Measurements from ENCODE around the gene PPP2R3A.
"Not testable (repeated sequence)": the region's sequence is repeated elsewhere in the genome, so short reads cannot be mapped to it uniquely, and the experiment has no call there.

PPP2R3A gene, protein sequence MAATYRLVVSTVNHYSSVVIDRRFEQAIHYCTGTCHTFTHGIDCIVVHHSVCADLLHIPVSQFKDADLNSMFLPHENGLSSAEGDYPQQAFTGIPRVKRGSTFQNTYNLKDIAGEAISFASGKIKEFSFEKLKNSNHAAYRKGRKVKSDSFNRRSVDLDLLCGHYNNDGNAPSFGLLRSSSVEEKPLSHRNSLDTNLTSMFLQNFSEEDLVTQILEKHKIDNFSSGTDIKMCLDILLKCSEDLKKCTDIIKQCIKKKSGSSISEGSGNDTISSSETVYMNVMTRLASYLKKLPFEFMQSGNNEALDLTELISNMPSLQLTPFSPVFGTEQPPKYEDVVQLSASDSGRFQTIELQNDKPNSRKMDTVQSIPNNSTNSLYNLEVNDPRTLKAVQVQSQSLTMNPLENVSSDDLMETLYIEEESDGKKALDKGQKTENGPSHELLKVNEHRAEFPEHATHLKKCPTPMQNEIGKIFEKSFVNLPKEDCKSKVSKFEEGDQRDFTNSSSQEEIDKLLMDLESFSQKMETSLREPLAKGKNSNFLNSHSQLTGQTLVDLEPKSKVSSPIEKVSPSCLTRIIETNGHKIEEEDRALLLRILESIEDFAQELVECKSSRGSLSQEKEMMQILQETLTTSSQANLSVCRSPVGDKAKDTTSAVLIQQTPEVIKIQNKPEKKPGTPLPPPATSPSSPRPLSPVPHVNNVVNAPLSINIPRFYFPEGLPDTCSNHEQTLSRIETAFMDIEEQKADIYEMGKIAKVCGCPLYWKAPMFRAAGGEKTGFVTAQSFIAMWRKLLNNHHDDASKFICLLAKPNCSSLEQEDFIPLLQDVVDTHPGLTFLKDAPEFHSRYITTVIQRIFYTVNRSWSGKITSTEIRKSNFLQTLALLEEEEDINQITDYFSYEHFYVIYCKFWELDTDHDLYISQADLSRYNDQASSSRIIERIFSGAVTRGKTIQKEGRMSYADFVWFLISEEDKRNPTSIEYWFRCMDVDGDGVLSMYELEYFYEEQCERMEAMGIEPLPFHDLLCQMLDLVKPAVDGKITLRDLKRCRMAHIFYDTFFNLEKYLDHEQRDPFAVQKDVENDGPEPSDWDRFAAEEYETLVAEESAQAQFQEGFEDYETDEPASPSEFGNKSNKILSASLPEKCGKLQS (N-terminal part only)

DNA sequence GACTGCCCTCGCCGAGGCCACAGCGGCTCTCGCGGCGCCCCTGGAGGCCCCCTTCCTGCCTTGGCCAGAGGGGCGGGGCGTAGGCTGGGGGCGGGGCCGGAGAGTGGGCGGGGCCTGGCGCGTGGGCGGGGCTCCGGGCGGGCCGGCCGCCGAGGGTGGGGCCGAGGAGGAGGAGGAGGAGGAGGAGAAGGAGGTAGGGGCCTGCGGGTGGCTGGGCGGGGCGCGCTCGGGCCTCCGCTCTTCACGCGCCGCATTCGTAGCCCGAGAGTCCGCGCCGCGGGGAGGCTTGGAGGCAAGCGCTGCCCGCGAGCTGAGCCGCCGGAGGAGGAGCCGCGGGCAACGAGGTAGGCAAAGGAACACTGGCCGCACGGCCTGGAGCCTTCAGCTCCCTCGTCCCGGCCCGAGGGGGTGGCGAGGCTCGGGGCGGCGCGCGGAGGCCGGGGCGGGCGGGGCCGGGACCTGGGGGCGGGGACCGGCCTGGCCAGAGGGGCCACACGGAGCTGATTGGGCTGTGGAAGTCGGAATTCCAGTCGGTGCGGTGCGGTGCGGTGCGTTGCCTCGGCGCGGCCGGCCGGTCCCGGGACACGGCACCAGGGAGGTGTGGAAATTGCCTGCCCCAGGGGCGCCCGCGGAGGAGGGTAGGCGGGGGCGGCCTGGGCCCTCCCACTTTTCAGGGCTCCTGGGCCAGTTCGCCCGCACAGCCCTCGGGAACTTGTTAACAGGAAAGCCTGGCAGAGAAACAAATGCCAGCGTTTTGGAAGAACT is at the start of gene PPP2R3A:
TSS of gene PPP2R3A (plus strand) at position 223 of the 765 bp plus-strand sequence. CDS start 35,771 bp downstream, outside the sequence.
- no peak for DNase-seq (ENCODE audit: low read depth)

DNA sequence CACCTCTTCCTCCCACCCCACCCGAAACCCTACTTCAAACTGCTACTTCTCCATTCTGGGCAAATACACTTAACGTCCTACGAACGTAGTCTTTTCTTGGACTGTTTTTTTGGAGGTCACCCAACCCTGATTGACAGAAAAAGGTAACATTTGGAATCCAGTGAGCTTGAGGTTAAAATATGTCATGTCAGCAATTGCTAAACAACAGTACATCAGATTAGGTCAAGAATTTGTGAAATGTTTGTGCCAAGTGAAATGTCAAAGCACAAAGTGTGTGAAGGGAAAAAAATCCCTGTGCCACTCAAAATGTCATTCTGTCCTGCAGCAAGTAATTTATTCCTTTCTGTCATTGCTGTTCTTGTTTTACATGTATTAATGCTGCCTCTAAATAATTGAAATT is 49.2 kb upstream of the PPP2R3A start:
- DNase-seq (ENCODE audit: low read depth), result no peak

DNA sequence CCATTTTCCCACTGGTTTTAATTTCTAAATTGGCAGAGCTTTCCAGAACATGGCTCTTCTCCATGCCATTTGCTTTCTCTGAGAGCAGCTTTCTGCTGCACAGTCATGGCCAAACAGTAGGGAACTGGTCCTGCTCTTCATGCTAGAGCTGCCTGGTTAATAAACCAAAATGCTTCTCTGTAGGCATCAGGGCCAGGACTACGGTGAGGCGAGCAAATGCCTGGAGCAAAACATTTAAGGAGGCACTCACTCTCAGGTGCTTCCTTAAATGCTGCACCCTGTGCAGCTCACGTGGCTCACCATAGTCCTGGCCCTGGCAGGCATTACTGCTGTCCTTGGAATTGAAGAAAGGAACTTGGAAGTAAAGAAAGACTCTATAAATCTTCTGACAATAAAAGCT is 48.5 kb upstream of the PPP2R3A start:
- no peak for DNase-seq (ENCODE audit: low read depth)

DNA sequence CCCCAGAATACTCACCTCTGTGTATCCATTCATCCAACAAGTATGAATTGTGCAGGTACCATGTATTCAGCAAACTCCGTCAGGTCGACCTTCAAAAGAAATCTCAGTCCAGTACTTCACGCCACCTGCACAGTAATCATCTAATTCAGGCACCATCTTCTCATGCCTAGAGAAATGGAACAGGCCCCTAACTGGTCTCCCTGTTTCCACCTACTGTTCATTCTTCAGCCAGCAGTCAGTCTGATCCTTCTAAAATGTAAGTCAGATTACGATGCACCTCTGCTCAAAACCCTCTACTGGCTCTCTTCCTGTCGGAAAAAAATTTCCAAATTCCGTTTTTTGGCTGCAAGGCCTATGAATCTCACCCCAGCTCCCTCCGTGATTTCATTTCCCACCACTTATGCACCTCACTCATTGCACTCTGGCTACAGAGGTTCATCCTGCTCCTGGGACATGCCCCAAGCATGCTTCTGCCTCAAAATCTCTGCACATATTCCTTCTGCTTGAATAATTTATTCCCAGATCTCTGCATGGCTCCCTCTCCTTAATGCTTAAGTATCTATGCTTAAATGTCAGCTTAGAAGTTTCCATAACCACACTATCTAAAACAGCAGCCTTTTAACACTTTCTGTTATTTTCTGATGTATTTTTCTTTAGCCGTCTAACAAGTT is 47.5 kb upstream of the PPP2R3A start:
- DNase-seq (ENCODE audit: low read depth), result no peak

DNA sequence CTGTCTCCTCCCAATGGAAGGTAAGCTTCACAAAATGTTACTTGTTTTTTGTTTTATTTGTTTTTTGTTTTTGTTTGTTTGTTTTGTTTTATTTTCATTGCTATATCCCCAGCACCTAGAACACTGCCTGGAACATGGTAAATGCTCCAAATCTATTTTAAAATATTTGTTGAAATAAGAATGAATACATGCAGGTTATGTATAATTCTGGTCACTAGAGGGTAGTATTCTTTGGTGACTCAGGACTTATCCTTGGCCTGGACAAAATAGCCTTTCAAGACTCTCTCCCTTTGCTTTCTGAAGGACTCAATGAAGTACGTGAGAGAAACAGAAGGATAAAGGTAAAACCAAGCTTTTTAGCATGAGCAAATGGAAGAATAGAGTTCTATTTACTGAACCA is 46.9 kb upstream of the PPP2R3A start:
- DNase-seq (ENCODE audit: low read depth), result no peak

DNA sequence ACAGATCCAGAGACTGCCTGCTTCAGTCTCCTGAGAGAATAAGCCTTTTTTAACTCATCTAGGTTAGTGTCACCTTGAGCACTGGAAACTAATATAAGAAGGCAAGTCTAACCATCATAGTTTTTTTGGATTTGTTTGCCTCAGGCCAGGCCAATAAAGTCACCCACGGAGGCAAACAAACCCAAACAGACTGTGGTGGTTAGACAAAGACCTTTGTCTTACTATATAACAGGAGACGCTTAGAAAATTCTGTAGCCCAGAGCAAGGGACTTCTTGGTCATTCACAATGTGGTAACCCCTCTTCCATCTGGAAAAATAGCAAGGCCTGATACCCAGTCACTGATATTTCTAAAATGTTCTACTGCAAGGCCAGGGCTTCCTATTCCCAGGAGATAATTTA is 45.3 kb upstream of the PPP2R3A start:
- no peak for DNase-seq (ENCODE audit: low read depth)

DNA sequence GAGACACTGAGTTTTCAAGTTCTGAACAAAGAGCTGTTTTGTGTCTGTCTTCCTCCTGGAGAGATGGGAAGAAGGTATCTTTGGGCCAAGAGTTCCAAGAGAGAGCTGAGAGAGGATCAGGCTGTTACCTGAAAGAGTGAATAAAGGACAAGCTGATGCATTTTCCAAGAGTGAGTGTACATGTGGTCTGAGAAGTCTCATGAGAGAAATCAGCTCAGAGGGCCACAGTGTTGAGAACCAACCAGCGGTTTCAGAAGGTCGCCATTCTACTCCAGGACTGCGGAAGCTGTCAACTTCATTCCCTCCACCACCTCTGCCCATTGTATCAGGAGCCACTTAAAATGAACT is 42.7 kb upstream of the PPP2R3A start:
- DNase-seq (ENCODE audit: low read depth), result no peak

DNA sequence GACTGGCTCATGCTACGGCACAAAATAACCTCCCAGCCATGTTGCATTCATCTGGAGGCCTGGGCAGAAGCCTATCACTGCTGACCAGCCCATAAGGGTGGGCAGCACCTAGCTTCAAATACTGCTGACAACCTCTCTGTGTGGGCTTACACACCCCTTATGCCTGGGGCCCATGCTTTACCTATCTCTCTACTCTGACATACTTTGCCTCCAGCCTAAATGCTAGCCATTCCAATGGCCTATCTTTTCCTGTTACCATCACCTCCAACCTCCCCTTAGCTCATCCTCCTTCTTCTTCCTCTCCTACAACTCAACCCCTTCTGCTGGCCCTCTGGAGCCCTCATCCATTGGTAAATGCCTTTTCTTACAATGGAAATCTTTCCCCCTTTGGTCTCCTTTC is 41.0 kb upstream of the PPP2R3A start:
- no peak for DNase-seq (ENCODE audit: low read depth)

DNA sequence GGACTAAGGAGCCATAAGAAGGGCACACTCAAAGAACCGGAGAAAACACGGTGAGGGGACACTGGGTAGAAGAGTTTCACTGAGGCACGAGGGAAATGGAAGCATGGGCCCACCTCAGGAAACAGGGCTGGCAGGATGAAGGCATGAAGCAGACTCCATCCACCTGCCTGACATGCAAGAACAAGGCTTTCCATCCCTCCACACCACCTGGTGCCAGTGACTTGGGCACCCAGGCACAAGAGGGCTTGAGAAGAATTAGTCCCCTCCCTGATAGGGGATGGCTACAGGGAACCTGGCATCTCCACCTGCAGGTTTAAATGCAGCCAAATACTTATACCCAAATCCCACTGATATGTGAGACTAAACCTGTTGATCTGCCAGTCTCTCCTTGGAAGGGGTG is 38.9 kb upstream of the PPP2R3A start:
- DNase-seq (ENCODE audit: low read depth), result no peak

DNA sequence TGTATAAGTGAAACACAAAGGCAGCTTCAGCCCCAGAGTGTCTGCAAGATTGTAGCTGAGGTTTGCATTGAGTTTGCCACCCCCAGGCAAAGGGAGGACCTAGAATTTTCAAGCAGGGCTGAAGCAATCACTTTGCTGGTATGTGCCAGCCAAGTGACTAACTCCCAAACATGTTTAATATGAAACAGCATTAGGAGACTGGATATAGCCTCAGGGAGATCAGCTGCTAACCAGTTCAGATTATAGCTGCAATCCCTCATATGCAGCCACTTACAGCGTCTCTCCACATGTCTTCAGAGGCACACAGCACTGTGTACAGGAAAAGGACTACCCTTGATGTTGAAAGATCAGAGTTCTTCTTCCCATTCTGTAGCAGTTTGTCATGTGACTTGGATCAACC is 38.4 kb upstream of the PPP2R3A start:
- no peak for DNase-seq (ENCODE audit: low read depth)

DNA sequence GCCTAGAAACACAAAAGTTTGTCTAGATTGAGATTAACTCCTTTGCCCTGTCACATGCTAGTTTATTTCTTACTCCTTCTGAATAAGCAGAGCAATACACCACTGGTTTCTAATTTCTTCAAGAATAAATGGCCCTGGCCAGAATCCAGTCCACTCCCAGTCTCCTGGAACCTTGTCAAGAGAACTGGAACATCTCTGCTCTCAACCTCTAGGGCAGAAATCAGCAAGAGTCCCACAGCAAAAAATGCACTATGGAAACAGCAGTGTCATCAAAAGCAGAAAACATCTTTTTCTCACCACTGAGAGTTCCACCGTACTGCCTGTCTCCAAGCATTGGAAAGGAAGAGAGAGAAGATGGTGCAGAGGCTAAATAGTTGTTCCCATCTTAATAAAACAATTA is 35.9 kb upstream of the PPP2R3A start:
- DNase-seq (ENCODE audit: low read depth), result no peak

DNA sequence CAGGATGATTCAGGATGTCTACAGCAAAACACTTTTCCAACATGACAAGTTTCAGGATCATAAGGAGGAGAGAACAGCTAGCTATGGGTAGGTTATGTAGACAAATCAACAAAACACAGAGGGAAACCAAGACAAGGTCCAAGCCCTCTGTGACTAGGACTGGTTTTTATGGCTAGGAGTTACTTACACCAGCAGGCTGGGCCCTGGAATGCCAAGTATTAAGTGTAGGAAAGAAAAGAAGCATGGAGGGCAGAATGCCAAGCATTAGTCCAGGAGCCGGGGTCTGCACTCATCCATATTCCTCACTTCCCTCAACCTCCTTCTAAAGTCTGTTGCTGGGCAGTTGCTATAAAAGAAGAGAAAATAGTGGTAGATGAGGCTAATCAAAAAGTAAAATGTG is 35.3 kb upstream of the PPP2R3A start:
- no peak for DNase-seq (ENCODE audit: low read depth)

DNA sequence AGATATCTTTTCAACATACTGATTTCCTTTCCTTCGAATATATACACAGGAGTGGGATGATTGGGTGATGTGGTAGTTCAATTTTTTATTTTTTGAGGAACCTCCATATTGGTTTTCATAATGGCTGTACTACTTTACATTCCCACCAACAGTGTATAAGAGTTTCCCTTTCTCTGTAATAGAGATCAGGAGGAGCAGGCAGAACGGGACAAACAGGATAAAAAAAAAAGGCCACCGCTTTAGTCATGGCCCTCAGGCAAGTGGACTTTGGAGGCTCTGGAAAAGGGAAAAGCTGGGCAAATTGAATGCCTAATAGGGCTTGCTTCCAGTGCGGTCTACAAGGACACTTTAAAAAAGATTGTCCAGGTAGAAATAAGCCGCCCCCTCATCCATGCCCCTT is 30.4 kb upstream of the PPP2R3A start:
- not testable (repeated sequence) for DNase-seq (ENCODE audit: low read depth)

DNA sequence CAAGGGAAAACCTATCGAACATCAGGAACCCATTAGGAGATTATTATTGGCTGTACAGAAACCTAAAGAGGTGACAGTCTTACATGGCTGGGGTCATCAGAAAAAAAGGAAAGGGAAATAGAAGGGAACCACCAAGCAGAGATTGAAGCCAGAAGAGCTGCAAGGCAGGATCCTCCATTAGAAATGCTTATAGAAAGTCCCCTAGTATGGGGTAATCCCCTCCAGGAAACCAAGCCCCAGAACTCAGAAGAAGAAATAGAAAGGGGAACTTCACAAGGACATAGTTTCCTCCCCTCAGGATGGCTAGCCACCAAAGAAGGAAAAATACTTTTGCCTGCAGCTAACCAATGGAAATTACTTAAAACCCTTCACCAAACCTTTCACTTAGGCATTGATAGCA is 27.8 kb upstream of the PPP2R3A start:
- not testable (repeated sequence) for DNase-seq (ENCODE audit: low read depth)

DNA sequence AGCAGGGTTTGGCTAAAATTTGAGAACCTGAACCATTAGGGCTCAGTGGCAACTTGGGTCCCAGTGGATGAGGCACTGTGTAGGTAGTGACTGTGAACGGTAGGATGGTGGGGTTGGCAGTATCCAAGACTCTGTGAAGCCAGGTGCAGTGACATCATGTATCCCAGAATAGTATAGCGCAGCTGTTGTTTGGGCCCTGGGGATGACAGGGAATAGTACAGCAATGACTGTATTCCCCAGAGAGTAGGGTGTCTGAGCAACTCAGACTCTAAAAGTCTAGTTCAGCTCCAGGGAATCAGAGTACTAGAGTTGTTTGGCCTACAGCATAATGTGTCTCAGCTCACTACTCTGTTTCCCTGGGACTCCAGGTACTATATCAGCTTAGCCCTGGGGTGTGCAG is 20.7 kb upstream of the PPP2R3A start:
- DNase-seq (ENCODE audit: low read depth), result no peak

DNA sequence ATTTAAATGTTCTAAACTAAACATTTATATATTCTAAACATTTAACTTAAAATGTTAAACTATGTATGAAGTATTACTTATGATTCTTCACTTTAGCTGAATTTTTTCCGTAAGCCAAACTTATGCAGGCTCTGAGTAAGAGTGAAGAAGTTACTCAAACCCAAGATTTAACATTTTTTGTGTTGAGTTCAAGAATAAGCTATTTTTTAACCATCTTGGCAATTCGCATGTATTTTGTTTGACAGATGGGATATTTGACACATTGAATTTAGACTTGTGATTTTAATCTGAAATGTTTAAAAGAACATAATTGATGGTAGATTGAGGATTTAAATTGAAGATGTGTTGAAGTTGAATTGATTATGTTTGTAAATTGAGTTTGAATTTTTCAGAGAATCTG is 14.6 kb upstream of the PPP2R3A start:
- no peak for DNase-seq (ENCODE audit: low read depth)

DNA sequence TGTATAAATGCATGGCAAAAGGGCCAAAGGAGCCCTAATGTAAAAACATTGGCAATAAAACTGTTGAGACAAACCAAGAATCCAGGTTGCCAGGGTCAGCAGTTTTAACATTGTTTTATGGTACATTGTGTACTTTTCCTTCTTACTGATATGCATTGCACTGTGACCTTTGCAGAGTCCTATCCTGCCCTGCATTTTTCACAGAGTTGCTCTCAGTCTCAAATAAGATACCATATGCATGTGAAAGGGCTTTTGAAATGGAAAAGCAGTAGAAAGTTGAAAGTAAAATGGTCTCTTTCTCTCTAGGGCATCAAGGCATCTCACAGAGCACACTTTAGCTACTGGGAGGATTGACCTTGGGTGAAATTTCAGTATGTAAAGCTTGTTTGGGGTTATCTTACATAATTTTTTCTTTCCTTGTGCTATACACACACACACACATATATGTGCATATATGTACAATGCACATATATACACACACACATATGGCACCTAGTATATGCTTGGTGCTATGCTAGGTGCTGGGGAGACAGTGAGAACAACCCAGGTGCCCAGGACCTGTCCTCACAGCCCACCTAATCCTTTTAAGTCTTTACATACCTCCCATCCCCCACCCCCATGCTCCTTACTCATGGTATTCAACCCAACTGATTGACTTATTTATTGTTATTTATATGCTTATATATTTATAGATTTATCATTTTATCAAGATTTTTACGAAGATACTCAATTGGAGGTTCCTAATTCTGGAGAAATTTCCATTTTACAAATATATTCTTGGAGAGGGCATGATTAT is 1.2 kb upstream of the PPP2R3A start:
- no peak for DNase-seq (ENCODE audit: low read depth)

DNA sequence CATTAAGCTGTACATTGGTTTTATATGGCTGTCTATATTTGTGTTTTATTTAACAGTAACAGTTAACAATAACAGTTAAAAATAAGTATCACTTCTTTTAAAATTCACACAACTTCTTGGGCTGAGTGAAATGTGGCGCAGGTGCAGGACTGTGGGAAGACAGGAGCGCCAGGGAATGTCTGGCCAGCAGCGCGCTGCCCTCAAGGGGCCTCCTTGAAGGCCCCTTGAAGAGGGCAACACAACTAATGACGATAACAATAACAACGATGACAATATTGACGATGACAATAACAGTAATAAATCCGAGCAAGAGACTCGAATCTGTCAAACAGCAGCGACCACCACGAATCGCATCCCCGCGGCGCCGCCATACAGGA is 411 bp upstream of the PPP2R3A start:
- no peak for DNase-seq (ENCODE audit: low read depth)

DNA sequence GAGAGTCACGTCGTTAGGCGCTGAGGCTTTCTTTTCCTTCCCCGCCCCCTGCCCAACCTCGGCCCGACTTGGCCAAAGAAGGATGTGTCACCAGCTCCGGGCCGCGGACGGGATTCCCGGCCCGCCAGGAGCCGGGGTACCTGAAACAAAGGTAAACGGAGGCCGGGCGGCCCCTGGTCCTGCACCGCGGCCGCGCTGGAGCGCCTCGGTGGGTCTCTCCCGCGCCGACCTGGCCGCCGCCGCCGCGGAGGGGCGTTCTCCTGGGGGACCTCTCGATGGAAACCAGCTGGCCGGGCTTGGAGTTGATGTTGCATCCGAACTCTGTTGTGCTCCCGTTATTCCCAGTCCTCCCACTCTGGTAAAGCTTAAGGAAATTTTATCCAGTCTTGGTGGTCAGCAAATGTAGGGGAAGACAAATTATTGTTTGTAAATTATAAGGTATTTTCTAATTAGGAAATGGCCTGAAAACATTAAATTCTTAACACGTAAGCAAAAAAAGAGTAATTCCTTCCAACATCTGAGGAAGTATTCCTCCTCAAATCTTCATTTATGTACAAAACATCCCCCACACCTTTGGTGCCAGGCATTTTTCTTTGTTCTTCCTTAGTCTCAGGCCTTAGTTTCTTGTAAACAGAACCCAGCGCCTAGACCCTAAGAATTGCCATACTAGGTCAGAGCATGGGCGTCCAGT is 888 bp downstream of the PPP2R3A start:
- no peak for DNase-seq (ENCODE audit: low read depth)

DNA sequence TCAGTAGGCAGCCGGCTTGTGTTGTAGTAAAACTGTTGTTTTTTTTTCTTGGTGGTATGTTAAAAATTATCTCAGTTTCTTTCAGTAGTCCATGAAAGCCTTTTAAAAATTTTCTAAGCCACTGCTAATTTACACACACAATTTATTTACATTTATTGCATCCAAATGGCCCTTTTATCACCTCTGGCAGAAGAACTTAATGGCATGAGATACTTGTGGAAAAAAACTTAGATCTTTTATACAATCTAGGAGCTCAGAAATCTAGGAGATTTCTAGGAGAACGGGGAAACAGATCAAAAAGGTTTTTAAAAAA is 1.4 kb downstream of the PPP2R3A start:
- DNase-seq (ENCODE audit: low read depth), result no peak

Data from non-pigmented ciliary epithelial cell (primary cell).